Right forelimb (tissue), 1 donor: ENCODE measurements around the gene DNAJB8.

ENCODE experiments used
- DNase-seq: peaks from one replicate; pipeline ENCODE4 v3.0.0-alpha.2; 2018

The DNAJB8 gene

DNA sequence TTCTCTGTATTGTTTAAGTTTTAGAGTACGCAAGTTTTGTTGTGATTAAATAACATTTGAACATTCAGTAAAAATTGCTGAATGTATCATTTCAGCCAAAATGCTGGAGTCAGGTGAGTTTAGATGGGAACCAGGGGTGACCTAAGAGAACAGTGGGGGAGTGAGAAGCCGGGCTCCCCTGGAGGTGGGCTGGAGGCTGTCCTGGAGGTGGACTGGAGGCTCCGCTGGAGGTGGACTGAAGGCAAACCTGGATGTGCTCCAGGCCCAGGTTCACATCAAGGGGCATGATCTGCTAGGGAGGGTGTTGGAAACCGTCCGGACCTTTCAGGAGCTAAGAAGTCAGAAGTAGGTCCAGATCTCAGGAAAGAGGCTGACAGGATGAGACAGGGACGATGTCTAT lies 23.7 kb downstream of the DNAJB8 start:
- DNase-seq, result no peak

DNA sequence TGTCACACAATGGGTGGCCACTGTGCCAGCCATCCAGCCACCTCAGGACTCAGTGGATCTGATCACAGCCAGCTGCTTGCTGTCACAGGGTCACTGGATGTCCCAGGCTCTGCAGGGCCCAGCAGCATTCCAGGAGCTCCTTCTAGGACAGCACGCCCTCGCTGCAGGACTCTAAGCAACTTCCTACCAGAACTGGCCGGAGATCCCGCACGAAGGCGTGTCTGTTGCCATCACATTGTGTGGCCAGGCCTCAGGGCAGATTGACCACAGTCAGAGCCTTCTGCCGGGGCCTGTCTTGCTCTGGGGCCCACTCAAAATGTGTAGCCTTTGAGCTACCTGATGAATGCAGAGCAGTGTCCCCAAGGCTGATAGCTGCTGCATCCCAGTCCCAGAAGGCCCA lies 24.6 kb downstream of the DNAJB8 start:
- DNase-seq, result no peak

DNA sequence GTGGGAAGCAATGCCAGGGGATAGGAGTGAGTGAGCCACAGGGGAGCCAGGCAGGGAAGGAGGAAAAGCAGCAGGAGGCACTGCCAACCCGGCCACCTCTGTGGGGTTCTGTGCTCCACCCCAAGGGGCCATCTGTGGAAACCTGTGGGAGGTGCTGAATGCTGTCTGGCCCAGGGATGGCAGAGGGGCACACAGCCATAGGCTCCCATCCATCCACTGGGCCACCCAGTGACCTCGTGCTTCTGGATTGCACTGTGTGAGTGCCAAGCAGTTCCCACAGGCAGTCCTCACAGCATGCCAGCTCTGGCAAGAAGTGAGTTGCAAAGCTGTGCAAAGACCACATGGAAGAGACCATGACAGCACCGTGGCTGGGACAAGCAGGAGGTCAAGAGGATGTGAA lies 27.5 kb downstream of the DNAJB8 start:
- no peak for DNase-seq

DNA sequence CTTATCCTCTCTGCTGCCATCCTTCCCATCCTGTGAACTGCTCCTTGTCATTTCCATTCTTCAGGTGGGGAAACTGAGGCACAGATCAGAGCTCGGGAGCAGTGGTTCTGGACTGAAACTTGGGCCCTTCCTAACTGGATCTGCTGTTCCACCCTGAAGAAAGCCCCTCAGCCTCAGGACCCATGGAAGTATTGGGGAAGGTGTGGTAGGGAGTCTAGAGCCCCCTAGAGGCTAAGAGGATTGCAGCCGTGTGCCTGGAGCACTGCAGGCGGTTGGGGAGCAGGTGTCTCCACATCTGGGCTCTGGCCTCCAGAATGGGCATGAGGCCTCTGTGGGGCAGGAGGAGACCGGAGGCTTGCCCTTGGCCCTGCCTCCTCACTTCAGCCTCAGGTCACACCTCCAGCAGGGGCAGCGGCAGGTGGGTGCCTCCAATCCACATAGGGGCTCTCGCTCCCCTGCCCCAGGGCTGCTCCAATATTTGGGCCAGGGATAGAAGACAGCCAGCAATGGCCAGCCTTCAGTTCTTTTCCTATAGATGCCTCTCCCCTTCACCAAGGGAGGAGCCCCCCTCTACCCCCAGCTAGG lies 28.1 kb downstream of the DNAJB8 start:
- DNase-seq, result no peak

DNA sequence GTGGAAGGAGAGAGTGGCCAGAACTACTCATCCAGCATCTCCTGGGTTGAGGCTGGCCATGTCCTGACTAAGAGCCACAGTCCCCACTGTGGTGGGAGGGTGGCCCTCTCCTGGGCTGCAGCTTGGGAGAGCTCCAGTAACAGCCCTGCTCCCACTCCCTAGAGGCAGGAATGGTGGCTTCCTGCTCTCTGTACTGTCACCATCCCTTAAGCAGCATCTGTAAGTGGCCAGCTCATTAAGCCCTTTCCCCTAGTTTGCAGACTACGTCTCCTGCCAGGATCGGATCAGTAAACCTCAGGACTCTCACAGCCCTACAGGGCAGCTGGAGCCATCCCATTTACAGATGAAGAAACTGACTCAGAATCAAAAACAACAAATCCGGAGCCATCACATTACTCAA lies 30.5 kb downstream of the DNAJB8 start:
- DNase-seq, result no peak

DNA sequence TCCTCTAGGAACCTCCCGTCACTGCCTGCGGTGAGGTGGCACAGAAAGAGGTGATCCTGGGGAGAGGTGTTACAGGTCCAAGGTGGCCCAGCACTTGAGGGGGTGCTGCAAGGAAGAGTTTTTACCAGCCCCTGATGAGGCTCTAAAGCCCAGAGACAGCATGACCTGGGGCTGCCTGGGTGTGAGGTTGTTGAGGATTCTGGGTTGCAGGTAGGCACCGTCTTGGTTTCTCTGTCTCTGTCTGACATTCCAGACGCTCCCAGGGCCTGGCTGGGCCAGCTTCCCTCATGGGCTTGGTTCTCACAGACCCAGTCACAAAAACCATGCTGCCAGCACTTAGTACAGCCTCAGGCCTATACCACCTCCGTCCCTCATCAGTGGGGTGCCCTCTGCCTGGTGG lies 31.1 kb downstream of the DNAJB8 start:
- DNase-seq, result no peak

DNA sequence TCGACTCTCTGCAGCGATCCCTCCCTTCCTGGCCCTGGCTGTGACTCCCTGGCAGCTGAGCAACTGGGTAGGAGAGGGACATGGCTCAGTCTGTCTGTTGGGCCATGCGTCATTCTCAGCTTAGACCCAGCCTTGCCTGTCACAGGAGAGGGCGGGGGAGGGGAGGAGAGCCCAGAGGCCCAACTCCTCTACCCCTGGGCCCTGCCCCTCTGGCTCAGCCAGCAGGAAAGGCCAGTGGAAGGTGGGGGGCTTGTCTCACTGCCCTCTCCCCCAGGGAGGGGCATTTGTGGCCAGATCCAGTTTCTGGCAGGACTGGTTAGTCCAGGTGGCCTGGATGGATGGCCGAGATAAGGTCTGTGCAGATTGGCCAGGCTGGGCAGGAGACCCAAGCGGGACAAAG lies 31.6 kb downstream of the DNAJB8 start:
- no peak for DNase-seq

DNA sequence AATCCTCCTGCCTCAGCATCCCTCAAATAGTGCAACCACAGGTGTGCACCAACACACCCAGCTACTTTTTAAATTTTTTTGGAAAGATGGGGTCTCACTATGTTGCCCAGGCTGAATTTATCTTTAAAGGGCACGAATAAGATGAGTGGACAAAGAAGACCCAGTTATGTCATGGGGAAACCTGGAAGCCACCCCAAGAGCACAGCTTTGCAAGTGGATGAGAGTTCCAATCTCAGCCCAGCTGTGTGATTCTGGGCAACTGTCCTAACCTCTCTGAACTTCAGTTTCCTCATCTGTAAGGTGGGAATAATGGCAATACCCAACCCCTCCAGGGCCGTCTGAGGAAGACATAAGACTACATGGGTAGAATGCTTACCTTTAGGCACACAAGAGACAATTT lies 32.2 kb downstream of the DNAJB8 start:
- DNase-seq, result no peak

DNA sequence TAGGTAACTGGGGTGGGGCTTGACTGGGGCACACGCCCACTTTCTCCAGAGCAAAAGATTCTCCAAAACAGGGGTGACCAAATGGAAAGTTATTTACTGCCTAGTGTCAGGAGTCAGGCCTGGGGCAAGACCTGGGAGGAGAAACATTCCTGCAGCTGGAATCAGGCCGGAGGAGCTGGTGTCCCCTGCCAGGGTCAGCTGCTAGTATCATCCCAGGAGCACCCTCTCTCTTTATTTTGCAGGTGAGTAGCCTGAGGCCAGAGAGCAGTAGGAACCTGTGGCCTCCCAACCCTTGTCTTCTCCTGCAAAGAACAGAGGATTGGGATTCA lies 32.9 kb downstream of the DNAJB8 start:
- DNase-seq, result no peak

DNA sequence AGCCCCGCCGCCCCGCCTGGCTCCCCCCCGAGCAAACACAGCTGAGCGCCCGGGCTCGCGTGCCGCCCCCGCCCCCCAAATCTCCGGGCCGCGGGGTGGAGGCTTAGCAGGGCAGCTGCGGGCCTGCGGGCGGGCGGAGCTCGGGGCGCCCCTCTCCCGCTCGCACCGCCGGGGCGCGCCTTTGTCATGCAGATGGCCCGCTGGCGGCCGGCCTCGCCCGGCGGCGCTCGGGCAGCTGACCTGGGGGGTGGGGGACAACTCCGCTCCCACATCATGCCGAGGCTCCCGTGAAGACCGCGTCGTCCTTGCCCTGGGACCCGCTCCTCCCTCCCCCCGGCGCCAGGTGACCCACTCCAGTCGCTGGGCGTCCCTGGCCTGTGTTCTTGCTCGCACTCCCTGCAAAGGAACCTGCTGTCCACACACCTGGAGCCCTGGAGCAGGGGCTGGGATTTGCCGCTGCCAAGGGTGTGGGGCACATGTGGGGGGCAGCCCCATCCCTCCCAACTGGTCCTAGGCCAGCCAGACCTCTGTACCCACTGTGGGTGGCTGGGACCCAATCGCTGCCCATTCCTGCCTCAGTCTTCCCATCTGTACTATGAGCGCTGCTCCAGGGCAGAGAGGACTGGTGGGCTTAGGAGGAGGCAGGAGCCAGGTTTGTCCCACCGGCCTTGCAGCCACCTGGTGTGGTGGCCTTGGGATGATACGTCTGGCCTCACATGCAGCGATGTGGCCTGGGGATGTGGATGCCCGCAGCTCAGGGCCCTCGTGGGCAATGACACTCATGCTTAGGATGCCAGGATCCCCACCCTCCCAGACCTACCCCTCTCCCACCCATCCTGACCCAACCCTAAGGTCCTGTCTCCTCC lies 33.5 kb downstream of the DNAJB8 start:
- DNase-seq, result no peak

DNA sequence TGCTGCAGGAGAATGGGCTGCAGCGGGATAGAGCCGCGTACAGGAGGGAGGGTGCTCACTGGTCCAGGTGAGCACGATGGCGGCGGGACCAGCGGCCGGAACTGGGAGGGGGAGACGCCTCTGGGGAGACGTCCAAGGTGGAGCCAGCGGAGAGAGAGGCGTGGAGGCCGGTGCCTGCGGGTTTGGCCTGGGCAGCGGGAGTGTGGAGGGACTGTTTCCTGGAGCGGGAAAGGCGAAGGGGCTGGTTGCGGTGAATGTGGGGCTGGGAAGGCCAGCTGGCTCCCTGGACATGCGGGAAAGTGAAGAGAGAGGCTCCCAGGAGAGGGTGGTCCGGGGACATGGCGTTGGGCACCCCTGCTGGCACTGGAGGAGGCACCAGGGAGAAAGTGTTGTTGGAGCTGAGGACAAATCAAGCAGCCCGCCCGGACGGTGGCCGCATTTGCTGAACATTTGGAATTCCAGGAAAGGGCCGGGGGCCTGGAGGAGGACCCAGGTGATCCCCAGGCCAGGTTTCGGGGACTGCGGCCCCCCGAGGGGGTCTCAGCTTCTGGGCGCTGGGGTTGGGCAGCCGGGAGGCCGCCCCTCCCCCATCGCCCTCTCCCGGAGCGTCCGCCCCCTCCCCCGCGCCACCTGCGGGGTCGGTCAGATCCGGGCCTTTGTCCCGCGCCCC lies 34.3 kb downstream of the DNAJB8 start:
- no peak for DNase-seq

DNA sequence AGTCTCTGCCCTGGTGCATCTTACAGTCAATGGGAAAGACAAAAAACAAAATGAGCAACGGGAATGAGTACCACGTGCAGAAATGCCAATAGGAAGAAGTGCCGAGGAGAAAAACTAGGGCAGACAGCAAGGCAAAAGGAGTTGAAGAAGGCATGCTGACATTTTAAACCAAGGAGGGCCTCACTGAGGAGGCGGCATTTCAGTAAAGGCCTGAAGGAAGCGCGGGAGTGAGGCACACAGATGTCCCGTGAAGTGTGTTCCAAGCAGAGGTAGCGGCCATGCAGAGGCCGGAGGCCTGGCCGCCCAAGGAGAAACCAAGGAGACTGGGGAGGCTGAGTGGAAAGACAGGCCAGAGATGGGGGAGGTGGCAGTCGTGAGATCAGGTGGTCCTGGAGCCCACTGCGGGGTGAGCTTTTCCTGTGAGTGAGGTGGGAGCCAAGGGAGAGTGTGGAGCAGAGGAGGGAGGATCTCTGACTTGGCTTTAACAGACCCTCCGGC lies 34.8 kb downstream of the DNAJB8 start:
- no peak for DNase-seq

DNA sequence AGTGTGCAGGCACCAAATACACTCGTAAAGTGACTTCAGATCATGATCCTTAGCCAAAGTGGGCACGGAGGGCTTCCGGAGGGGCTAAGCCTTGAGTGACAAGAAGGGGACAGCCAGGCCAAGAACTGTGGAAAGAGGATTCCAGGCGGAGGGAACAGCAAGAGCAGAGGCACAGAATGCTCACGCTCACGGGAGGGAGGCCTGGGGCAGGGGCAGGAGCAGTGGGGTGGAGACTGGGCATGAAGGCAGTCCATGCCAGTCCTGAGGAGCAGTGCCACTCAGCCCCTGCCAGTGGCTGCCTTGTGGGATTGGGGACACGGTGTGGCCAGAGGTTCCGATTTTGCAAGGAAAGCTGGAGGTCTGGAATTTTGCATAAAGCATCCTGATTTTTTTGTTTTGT lies 36.0 kb downstream of the DNAJB8 start:
- no peak for DNase-seq

DNA sequence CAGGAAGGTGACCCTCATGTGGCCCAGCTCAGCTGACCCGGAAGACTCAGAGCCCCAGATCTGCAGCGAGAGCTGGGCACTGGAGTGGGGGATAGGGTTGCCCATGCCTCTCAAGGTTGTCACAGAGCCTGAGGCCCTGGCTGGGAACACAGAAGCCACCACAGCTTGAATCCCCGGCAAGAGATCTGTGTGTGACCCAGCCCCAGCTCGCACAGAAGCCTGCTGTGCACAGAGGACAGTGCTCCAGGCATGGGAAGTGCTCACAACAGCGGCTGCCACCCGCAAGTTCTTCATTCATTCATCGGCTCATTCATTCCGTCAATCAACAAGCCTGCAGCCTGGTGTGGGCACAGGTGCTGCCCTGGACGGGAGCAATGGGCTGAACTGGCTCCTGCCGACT lies 36.4 kb downstream of the DNAJB8 start:
- no peak for DNase-seq

DNA sequence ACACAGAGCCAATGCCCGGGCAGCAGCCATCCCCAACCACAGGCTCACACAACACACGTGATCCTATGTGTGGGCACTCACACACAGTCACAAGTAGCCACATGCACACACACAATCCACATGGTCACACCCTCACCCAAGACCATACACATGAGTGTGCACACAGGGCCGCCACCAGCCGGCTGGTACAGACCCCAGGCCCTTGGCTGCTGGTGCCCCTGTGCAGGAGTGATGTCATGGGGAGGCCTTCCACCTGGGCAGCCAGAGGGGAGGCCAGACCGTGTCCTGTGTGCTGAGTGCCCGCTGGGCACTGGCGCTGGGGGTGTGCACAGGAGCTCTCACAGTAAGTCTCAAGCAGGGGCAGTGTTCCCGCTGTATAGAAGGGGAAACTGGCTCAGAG lies 36.9 kb downstream of the DNAJB8 start:
- DNase-seq, result no peak

DNA sequence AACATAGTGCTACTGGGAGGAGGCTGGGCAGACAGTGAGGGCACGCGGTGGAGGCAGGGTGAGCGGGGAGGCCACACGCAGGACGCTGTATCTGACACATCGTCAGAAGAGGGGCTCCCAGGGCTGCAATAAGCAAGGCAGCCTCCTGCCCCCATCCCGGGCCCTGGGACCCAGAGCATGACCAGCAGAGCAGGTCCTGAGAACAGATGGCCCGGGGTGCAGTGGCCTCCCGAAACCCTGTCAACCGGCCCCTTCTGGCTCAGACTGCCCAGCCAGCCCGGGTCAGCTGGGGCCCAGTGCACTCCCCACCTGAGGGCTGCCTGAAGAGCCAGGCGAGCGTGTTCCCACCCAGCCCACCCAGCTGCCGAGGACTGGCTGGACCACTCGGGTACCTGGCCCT lies 37.4 kb downstream of the DNAJB8 start:
- DNase-seq, result no peak

DNA sequence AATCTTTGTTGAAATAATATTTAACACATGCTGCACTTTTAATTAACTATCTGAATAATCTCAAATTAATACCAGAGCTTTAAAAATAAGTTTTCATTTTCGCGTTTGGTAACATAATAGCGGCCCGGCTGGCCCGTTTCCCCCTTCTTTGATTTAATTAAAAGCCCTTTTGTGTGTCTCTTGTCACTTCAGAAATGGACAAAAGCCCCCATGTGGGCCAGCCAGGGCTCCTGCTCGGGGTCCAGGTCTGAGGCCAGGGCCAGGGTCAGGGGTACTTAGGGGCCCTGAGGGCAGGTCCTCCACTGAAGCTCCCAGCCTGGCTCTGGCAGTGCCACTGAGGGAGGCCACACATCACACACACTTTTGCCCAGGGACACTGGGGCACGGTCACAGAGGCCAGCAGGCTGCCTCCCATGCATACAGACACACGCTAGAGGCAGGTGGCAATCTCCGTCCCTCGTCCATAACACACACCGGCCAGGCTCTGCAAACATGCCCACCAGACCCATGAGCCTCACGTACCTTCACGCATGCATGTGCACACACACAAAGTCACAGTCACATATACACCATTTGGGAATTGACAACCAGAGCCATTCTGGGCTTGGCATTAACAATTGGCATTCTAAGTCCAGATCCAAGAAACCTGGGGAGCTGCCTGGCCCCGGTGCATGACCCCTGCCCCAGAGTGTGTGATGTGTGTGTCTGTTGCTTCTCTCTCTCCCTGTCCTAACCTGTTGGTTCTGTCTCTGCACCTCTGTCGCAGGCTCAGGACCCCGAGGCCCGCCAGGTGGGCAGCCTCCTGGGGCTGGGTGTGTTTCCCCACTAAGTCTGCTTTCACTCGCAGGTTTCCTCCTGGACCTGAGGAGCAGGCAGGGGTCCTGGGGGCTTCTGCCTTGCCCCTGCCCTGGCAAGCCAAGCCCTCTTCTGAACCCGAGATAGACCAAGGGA lies 38.5 kb downstream of the DNAJB8 start:
- no peak for DNase-seq

DNA sequence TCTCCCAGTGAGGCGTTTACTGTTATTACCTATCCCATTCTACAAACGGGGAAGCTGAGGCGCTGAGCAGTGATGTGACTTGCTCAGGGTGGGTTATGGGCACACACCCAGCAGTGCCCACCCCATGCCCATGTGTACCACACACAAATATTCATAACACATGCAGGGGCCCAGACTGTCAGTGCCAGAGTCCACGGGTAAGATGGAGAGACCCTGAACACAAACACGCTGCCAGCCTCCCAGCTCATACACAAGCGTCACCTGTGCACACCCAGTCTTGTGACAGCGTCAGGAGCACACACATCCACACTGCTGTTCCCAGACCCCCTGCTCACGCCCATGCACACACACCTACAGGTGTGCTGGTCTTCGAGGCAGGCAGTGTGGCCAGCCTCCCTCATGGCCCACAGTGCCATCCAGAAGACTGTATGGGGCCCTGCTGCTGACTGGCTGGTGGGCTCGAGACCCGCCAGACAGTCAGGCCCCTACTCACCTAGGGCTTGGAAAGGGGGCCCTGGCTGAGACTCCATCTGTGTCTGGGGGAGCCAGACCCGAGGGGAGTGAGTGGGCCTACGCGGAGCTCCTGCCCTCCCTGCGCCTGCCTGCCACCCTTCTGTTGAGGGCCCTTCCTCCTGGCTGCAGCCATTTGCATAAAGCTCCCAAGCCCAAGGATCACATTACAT lies 39.4 kb downstream of the DNAJB8 start:
- DNase-seq, result no peak

DNA sequence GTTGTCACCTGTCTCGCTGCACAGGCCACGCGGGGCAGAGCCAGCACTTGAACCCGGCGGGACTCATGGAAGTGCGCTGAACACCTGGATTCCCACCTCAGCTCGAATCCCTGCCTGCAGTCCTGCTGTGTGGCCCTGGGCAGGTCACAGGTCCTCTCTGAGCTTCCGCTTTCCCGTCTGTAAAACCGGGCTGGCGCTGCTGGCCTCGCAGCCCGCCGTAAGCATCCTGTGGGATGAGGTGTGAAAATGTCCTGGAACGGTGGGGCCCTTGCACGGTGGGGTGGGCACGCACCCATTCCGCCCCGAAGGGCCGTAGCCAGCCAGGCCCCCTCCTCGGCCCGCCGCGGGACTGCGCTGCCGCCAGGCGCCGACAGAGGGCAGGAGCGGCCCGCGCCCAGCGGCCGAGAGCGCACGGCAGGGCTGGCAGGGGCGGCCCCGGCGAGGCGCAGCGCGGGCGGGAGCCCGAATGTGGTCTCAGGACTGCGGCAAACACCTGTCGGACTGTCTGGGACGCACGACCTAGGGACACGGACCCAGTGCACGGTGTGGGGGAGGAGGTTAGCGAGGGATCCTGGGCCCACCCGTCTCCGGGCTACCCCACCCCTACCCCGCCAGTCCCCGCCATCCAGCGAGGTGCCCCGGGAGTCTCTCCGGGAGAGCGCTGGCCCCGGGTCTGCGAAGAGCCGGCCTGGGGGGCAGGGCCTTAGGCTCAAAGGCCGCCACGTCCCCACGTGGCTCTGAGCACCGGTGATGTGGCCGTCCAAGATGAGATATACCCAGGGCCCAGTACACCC lies 40.4 kb downstream of the DNAJB8 start:
- peak; percentile 73 for DNase-seq

DNA sequence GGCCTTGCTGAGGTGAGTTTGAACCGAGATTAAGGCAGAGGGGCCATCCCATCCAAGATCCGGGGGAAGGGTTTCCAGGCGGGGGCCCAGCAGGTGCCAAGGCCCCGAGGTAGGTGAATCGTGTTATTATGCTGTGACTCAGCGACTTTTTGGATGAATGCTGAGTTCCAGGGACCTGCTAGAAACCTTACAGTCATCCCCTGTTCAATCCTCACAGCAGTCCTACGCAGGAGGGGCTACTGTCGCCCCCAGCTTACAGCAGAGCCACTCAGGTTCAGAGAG lies 40.9 kb downstream of the DNAJB8 start:
- DNase-seq, result no peak

DNA sequence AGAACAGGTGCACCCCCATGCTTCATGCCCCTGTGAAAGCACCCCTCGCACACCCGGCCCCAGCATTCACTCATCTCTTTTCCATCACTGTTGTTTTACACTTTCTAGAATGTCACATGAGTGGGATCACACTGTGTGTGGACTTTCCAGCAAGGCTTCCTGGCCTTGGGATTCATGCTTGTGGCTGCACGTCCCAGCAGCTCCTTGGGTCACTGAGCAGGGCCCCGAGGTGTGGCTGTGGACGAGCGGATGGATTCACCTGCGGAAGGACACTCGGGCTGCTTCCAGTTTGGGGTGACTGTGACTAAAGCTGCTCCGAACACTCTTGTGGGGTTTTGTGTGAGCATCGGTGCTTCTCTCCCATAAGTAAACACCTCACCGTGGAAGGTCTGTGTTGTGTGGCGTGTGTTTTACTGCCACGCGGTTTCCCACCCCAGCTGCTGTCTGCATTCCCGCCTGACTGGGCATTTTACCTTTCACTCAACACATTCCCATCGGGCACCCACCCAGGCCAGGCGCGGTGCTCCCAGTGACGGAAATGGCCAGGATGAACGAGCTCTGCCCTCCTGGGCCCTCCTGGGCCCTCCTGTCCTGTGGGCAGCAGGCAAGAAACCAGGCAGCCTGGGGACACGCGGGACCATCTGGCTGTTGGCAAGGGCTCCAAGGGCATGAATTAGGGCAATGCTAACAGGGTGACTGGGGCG lies 41.4 kb downstream of the DNAJB8 start:
- DNase-seq, result no peak
